HG03439 (cell line): ENCODE measurements around the gene B3GAT1.

Experiments
- ATAC-seq: cut with Tn5 transposase; IDR thresholded peaks from one replicate; pipeline ENCODE4 v1.9.1; 2021; ENCODE audit warnings: mild to moderate bottlenecking, moderate library complexity; ENCODE audit not compliant: unreplicated experiment

Gene B3GAT1

DNA sequence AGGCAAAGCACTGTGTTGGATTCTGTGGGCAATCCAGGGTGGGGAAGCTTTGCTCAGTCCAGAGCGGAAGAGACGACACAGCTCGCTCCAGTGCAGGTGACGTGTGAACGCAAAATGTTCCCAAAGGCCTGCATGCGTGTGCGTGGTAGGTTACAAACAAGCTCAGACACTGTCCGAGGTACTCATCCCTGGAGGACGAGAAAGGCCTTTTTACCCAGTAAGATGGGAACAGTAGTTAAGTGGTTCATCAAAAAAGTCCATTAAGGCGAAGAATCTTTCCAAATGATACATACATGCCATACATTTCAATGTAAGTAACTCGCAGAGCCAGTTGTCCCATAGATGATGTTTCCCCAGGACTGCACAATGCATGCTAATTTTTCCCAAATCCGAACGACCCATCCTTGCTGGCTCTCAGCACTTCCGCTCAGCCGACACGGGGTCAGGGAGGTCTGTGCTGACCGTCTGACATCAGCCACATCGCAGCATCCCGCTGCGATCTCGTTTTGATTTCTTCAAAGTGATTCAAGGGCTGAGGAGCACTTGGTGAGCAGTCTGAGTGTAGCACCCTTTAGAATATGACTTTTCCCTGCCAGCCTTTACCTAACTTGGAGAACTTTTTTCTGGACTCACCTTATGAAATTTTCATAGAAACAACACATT lies 19.0 kb downstream of the B3GAT1 start:
- ATAC-seq, result no peak

DNA sequence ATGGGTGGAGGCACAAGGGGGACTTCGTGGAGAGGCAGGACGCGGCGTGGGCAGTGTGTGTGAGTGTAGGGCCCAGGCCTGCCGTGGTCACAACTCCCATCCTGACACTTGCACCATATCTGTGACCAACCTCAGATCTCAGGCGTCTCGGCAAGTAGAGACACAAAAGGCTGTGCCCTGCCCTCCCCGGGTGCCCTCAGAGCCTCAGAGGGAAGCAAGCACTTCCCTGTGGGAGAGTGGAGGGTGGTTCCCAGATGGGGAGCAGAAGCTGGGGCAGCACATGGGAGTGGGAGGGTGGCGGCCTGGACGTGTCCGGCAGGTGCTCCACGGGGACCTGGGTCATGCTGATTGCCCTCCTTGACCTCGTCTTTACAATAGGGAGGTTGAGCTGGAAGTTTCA lies 20.4 kb downstream of the B3GAT1 start:
- ATAC-seq, result no peak

DNA sequence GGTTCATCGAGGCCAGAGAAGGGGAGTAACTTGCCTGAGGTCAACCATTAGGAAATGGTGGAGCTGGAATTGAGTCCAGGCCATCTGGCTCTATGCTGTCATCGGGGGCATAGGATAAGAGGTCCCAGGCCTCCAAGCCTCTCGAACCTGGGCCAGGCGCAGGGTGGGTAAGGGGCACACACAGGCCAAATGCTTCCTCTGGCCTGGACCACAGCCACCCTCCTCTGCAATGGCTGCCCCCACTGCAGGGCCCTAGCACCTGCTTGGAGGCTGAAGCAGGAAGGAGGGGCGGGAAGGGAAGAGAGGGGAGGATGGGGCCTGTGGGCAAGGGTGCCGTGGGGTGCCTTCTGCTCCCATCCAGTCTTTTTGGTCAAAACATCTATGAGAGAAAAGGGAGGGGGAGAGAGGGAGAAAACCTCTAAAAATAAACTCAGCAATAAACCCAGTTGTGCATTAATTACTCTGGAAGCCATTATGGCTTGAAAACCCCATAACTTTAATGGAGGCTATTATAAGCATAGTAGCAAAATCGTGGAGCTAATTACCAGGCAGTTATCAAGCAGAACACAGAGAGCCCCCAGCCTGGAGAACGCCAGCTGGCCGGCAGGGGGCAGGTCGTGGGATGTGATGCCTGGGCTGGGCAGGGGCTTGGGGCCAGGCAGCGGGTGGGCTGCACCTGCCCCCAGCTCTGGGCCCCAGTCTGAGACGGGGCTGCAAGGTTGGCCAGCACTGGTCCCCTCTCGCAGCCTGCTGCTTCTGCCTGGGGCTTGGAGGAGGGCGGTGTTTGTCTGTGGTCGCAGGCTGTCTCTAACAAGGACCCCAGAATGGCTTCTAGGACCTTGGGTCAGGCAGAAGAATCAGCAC lies 21.1 kb downstream of the B3GAT1 start:
- no peak for ATAC-seq

DNA sequence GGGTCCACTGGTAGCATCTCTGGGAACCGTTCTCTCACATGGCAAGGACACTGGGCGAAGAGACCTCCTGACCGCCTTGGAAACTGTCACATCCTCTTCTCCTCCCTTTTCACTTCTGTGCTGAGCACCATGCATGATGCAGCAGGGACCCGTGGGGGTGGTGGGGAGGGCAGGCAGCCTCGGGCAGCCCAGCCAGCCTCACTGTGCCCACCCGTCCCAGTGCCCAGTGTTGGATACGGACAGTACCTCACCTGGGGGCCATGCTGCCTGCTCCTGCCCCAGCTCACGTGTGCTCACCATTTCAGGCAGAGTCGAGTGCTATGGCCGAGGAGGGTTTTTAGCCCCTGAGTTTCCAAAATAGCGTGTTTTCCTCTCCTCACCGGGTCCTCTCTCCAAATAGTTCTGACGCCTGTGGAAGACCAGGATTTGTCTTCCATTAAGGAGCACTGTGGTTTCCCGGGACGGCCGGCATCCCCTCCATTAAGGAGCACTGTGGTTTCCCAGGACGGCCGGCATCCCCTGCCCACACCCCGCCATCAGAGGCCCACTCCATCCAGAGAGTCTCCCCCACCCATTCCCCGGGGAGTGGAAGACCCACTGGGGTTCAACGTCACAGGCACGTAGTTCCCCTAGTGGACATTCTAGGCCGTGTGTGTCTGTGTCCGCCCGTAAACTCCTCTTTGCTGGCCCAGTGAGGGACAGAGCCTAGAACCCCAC lies 22.4 kb downstream of the B3GAT1 start:
- no peak for ATAC-seq

DNA sequence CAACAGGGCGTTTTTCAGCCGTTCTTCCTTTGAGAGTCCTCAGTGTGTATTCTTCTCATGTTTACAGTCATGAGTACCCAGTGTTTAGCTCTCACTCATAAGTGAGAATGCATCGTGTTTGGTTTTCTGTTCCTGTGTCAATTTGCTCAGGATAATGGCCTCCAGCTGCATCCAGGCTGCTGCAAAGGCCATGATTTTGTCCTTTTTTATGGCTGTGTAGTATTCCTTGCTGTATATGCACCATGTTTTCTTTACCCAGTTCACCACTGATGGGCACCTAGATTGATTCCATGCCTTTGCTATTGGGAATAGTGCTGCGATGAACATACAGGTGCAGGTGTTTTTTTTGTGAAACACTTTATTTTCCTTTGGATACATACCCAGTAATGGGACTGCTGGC lies 23.5 kb downstream of the B3GAT1 start:
- ATAC-seq, result no peak

DNA sequence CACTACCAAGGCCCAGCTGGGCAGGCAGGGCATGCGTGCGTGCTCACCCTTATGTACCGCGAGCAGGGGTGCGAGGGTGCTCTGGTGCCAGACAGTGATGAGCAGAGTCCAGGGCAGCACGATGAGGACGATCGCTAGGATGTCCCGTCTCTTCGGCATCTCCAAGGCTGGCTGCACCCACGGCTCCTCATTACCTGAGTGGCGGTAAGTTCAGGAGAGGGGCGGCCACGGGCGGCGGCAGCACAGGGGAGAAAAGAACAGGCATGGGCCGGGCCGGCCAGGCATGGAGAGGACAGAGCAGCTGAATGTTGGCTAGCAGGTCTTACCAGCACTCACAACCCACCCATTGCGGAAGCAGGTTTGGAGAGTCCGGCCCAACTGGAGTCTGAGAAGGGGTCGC lies 24.5 kb downstream of the B3GAT1 start:
- no peak for ATAC-seq

DNA sequence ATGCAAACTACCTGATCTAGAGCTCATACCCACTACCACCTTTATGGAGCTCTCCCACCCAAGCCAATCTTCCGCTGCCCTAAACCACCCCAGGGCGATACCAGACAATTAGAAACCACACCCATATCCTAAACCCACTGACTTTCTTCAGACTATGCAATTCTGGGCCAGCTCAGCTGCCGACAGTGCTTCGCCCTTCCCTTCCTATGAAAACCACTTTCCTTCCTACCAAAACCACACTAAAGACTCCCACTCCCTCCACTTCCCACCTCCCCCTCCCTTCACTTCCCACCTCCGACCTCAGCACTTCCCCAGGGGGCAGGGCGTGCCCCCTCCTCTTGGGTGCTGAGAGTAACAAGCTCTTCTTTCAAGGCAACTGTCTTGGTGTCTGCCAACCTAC lies 25.1 kb downstream of the B3GAT1 start:
- ATAC-seq, result no peak

DNA sequence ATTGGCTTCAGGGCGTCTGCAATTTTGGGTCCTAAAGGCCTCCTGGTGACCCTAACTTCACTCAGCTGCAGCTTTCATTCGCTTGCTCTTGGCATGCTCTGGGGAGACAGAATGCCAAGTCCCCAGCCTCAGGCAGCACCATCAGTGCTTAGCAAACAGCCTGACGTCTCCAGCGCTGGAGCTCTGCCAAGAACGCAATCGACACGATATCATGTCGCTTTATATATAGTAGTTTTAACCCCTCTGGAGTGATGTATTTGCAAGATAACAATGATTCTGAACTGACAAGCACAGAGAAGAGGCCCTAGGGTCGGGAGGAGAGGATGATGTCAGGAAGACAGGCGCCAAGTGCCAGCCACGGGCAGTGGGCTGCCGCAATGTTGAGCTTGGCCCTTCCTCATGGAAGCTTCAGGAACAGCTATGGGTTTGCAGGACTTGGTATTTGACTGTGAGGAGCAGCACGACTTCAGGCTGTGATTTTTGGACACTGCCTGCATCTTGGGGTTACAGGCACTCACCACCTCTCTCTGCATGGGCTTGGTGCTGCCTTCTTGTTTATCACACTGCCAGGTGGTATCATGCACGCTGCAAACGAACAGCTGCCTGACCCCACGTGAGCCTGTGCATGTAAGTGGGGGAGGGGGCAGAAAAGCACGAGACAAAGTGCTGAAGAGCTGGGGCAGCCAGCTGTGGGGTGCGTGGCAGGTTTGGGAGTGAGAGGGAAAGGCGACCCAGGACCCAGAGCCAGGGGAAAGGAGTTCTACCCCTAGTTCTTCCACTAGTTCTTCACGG lies 26.1 kb downstream of the B3GAT1 start:
- no peak for ATAC-seq

DNA sequence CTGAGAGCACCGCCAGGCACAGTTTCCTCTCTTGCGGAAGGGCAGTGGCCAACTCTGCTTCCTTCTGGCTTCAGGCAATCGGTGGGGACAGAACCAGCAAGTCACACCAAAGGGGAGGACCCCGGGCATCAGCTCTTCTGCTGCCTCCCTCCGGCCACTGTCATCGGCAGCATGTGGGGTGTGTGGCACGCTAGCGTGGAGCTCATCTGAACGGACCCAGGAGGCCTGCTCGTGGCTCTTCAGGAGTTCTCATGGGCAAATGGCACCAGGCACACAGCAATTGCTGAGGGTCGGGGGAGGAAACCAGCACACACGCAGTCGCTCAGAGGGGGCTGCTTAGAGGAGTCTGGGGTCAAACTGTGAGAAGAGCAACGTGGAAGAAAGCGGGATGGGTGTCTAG lies 26.9 kb downstream of the B3GAT1 start:
- no peak for ATAC-seq

DNA sequence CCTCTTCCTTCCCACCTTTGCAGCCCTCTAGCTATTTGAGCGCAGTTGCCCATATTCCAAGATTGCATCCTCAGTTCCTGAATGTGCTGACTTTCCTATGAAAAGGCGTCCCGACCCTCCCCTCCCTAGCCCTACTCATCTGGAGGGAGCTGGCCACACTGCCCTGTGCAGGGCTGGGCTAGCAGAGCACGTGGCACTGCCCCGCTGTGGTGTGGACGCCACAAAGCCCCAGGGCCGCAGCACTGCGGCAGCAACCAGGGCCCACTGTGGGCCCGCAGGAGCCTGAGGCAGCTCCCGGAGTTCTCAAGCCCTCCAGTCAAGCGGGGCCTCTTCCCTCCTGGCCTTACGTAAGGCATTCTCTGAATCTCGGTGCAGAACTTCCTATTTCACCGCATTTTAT lies 27.6 kb downstream of the B3GAT1 start:
- no peak for ATAC-seq

DNA sequence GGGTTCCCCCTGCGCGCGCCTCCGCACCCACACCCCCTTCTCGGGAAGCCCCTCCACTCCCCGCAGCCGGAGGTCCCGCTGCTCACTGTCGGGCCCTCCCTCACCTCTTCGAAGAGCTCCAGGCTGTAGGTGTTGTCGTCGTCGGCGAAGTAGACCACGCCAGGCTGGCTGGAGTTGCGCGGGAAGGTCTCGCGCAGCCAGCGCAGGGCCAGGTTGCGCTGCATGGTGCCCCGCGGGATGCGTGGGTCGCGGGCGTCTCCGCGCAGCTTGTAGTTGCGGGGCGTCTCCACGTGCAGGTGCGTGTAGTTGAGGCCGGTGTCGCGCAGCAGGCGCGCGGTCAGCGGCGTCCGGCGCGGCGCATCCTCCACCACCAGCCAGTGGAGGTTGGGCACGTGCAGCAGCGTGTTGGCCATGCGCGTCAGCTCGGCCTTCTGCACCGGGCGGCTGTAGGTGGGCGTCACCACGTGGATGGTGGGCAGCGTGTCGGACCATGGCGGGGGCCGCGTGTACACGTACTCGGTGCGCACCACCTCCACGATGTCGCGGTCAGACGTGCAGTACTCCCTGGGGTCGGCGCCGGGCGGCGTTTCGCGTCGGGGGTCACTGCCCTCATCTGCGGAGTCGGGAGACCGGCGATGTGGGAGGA lies 28.3 kb downstream of the B3GAT1 start:
- ATAC-seq, result no peak

DNA sequence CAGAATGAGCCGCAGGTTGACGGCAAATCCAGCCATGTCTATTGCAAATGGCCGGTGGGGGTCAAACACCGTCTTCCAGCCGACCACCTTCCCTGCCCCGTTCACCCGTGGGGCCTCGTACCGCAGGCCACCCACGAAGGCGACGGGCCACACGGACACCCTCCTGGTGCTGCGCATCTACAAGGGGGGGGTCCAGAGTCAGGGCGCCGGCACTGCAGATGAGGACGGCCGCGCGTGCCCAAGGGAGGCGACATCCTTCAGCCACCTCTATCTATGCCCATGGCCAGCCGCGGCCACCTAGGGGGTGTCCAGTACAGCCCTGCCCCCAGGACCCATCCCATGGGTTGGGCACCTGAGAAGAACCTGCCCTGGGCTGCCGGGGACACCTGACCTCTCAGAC lies 29.2 kb downstream of the B3GAT1 start:
- ATAC-seq, result no peak

DNA sequence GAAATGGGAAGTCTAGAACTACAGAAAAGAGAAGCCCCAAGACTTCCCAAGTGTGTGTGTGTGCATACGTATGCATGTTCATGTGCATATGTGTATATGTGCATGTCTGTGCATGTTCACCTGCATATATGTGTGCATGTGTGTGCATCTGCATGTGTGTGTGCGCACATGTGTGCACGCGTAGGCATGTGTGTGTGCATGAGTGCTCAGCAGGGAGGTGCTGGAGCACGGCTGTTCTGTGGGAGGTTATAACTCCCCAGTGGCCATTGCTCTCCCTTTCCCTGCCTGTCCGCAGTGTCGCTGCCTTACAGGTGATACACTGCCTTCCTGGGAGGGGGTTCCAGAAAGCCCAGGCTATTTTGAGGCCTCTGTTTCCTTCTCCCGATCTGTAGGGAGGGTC lies 29.8 kb downstream of the B3GAT1 start:
- ATAC-seq, result no peak

DNA sequence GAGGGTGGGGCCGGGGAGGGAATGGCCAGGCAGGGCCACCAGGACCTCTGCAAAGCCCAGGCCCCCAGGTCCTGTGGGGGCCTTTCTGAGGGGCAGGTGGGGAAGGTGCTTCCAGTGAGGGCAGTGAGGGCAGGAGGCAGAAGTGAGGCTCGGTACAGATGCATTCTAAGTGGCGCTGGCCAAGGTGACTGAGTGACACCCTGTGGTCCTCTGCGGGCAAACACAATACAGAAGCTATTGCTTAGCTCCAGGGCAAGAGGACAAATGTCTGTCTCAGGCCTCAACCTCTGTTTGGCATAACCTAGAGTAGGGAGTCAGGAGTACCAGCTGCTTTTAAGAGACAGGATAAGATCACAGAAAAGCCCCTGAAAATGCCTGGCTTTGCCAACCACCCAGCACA lies 31.3 kb downstream of the B3GAT1 start:
- no peak for ATAC-seq

DNA sequence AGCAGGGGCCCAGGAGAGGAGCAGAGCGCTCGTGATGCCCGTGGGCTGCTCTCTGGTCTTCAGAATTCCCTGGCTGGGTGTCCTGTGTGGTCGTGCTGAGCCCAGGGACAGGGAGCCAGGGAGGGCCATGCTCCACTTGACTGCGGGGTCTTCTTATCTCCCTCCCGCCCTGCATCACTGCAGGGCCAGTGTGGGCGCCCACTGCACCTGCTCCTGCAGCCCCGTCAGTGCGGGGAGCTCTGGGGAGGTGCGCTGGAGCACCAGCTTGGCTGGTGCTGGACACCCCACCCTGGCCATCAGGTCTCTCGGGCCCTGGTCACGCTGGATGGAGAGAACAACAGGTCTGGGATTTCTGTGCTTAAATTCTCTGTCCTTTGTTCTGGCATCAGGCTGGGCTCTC lies 31.8 kb downstream of the B3GAT1 start:
- ATAC-seq, result no peak

DNA sequence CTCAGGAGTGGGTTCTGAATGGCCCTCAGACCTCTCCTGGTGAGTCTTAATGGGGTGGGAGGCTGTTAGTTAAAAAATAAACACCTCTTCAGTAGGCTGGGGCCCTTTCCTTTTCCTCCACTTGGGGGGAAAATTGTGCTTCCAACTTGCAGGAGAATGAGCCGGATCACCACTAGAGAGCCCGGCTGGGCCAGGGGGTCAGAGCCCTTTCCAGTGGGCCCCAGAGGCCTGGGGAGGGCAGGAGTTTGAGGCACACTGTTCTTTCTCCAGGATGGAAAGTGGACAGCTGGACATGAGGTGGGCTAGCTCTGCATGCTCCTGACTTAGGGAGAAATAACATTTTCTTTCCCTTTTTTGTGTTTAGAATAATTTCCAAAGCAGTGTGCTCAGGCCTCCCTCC lies 32.8 kb downstream of the B3GAT1 start:
- no peak for ATAC-seq

DNA sequence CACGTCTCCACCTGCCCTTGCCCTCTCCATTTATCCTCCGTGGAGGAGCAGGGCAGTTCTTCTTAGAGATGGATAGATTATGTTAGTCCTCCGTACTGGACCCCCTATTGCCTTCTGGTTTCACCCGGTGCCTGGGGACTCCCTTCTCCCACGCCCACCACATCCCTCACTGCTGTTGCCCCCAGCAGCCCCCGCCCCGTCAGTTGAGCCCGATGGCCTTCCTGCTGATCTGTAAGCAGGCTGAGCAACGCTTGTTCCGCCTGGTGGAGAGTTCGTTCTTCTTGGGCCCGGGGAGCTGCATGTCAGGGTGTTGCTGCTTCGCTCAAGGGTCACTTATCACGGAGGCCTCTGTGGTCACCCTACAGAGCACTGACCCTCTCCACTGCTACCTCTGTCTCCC lies 34.2 kb downstream of the B3GAT1 start:
- ATAC-seq, result no peak

DNA sequence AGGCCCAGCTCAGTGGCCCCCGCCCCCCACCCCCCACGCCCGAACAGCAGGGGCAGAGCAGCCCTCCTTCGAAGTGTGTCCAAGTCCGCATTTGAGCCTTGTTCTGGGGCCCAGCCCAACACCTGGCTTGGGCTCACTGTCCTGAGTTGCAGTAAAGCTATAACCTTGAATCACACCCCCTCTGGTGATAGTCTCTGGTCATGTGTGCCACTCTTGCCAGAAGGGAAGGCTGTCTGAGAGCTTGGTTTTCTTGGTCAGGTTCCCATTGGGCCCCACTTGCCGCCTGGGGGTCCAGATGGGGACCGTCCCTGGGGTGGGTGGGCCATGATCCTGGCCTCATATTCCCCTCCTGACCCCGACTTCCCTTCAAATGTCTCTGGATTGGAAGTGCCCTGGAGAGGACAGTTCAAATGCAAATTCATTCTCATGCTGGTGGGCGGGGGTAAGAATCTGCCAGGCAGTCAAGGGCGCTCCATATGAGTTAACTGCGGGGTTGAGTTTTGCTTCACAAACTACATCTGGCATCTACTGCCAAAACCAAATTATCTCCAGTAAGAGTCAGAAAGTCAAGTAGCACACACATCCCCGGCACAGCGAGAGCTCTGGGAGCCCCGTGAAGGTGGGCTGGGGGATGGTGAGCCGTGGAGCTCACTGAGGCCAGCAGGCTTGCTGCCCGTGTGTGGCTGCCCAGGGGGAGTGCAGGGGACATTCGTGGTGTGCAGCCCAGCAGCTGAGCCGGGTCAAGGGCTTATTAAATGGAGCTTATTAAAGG lies 35.7 kb downstream of the B3GAT1 start:
- no peak for ATAC-seq

DNA sequence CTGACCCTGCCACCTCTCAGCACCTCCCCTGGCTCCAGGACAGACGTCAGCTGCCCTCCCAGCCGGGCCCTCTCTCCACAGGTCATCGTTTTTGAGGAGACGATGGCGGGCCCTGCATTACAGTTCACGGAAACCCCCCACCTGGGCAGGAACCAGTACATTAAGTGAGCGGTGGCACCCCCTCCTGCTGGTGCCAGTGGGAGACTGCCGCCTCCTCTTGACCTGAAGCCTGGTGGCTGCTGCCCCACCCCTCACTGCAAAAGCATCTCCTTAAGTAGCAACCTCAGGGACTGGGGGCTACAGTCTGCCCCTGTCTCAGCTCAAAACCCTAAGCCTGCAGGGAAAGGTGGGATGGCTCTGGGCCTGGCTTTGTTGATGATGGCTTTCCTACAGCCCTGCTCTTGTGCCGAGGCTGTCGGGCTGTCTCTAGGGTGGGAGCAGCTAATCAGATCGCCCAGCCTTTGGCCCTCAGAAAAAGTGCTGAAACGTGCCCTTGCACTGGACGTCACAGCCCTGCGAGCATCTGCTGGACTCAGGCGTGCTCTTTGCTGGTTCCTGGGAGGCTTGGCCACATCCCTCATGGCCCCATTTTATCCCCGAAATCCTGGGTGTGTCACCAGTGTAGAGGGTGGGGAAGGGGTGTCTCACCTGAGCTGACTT lies 37.0 kb downstream of the B3GAT1 start:
- no peak for ATAC-seq
